GM12878 (cell line): ENCODE results near the gene SYCP3. TPM values are rescaled to one million over a fixed set of nuclear protein-coding genes. Genes with fewer than 3 reads are reported as not detected.

Experiments used
- ATAC-seq: fragments of 200-7000 bp; cut with Tn5 transposase; 3 replicates; pipeline ENCODE4 v1.9.1; 2020; ENCODE audit warnings: mild to moderate bottlenecking, moderate library complexity
- BruUV-seq: library from RNA; stranded (reverse); fragments of 400-500 nt; replicated peaks from 2 replicates; lab custom pipeline; 2021; lab: Mats Ljungman, UMichigan
- CTCF ChIA-PET: fragments of 300-600 bp; sonication (Branson Sonifier 250); formaldehyde crosslinking; extraction: SDS; loops from one replicate; lab custom pipeline; 2021; ENCODE audit warnings: inconsistent platforms; lab: Yijun Ruan, JAX
- POLR2A ChIA-PET: fragments of 350-600 bp; formaldehyde crosslinking; extraction: SDS; loops from one replicate; lab custom pipeline; 2021; ENCODE audit warnings: inconsistent platforms; lab: Charles Lee
- RAD21 ChIA-PET: fragments of 300-600 bp; sonication (Branson Sonifier 250); formaldehyde crosslinking; loops from one replicate; lab custom pipeline; 2023; ENCODE audit warnings: antibody characterized with exemption; ENCODE audit not compliant: unreplicated experiment; lab: Charles Lee
- SMC1A ChIA-PET: fragments of 300-600 bp; sonication (Branson Sonifier 250); formaldehyde crosslinking; loops from one replicate; lab custom pipeline; 2023; ENCODE audit not compliant: unreplicated experiment, uncharacterized antibody; lab: Charles Lee
- DNase-seq: peaks from one replicate; pipeline ENCODE4 v3.0.0-alpha.2; 2011; ENCODE audit warnings: low read depth, low spot score
- FAIRE-seq: peaks from 3 replicates; lab custom pipeline; 2011; peaks lifted over from hg19 to GRCh38; lab: Jason Lieb, UNC
- H2AFZ ChIP-seq: 2 replicates; pipeline ENCODE4 v1.6.0; 2011; ENCODE audit warnings: low read depth, low read length, control low read depth; ENCODE audit not compliant: control insufficient read depth
- H3K27ac ChIP-seq: 2 replicates; pipeline ENCODE4 v1.5.1; 2011; ENCODE audit warnings: control low read depth; ENCODE audit not compliant: control insufficient read depth, insufficient read depth
- H3K27me3 ChIP-seq, 2 experiments: replicated peaks in 1 of 2; 2 replicates each; pipeline versions ENCODE4 v1.6.0 to v1.6.1; 2011; ENCODE audit warnings: low read length in 1 of 2; ENCODE audit not compliant: control insufficient read depth in 2 of 2, insufficient read depth in 2 of 2
- H3K36me3 ChIP-seq, 2 experiments: 2 replicates each; pipeline ENCODE4 v1.5.1; 2011; ENCODE audit warnings: low read length in 1 of 2; ENCODE audit not compliant: control insufficient read depth in 2 of 2, insufficient read depth in 2 of 2
- H3K4me1 ChIP-seq: 2 replicates; pipeline ENCODE4 v1.6.1; 2011; ENCODE audit warnings: mild to moderate bottlenecking, low read length, moderate library complexity, mixed read lengths; ENCODE audit not compliant: control insufficient read depth, insufficient read depth
- H3K4me2 ChIP-seq: 2 replicates; pipeline ENCODE4 v1.6.0; 2011; ENCODE audit warnings: control low read depth; ENCODE audit not compliant: control insufficient read depth, insufficient read depth
- H3K4me3 ChIP-seq: fragments of 200-600 bp; sonication (generic); 2 replicates; pipeline ENCODE4 v1.5.1; 2016
- H3K79me2 ChIP-seq: 2 replicates; pipeline ENCODE4 v1.6.0; 2011; ENCODE audit warnings: low read length; ENCODE audit not compliant: control insufficient read depth, insufficient read depth
- H3K9ac ChIP-seq: 2 replicates; pipeline ENCODE4 v1.8.0; 2011; ENCODE audit warnings: low read length, control low read depth, mixed read lengths; ENCODE audit not compliant: control insufficient read depth, insufficient read depth
- H3K9me3 ChIP-seq: replicated peaks from 3 replicates; pipeline ENCODE4 v1.5.1; 2011; ENCODE audit warnings: mild to moderate bottlenecking, low read length; ENCODE audit not compliant: control insufficient read depth, insufficient read depth
- H4K20me1 ChIP-seq: 2 replicates; pipeline ENCODE4 v1.6.0; 2011; ENCODE audit not compliant: control insufficient read depth, insufficient read depth
- BRCA1 ChIP-seq: IDR thresholded peaks from 2 replicates; pipeline ENCODE4 v1.6.1; 2011; ENCODE audit warnings: low read depth, low read length, improper control_type of control experiment
- CEBPB ChIP-seq, 2 experiments: fragments of 150-350 bp in 1 of 2; IDR thresholded peaks; 2 replicates each; pipeline ENCODE4 v1.6.1; 2012 to 2014; ENCODE audit warnings: low read depth in 2 of 2, low read length in 2 of 2, borderline replicate concordance in 1 of 2, inconsistent platforms in 1 of 2
- FOXM1 ChIP-seq: IDR thresholded peaks from 2 replicates; pipeline ENCODE4 v1.6.1; 2012; ENCODE audit warnings: low read depth, mild to moderate bottlenecking, inconsistent platforms, low read length, moderate library complexity
- MEF2B ChIP-seq: fragments of 450-650 bp; IDR thresholded peaks from 2 replicates; pipeline ENCODE4 v1.6.1; 2018; ENCODE audit warnings: mild to moderate bottlenecking, moderate library complexity; ENCODE audit not compliant: partially characterized antibody, poor library complexity, severe bottlenecking
- RBBP5 ChIP-seq: fragments of 200-600 bp; sonication (generic); conservative IDR thresholded peaks from 2 replicates; pipeline ENCODE4 v1.6.1; 2016
- TCF3 ChIP-seq: IDR thresholded peaks from 2 replicates; pipeline ENCODE4 v1.6.1; 2012; ENCODE audit warnings: low read depth, mild to moderate bottlenecking, low read length, borderline replicate concordance; ENCODE audit not compliant: insufficient read depth
- ZBTB11 ChIP-seq: fragments of 450-650 bp; formaldehyde crosslinking; IDR thresholded peaks from 2 replicates; pipeline ENCODE4 v1.5.0; 2022; ENCODE audit warnings: mild to moderate bottlenecking, missing genetic modification characterization
- ZBTB40 ChIP-seq: fragments of 450-650 bp; IDR thresholded peaks from 2 replicates; pipeline ENCODE4 v1.6.1; 2016; ENCODE audit warnings: mild to moderate bottlenecking, moderate library complexity, borderline replicate concordance
- WGBS: methylation state at CpG from one replicate; pipeline ENCODE4 v1.1.6; 2016; ENCODE audit warnings: low lambda C conversion rate; ENCODE audit not compliant: insufficient replicate concordance, insufficient coverage; ENCODE audit errors: missing lambda C conversion rate; 5-methylcytosine and 5-hydroxymethylcytosine counted together
- in situ Hi-C: fragments of 300-500 bp; cut with MboI; formaldehyde crosslinking; loops from 9 replicates; pipeline ENCODE4 v1.14.3; 2018; ENCODE audit warnings: mixed read lengths
- intact Hi-C: fragments of 100-400 bp; cut with micrococcal nuclease; formaldehyde crosslinking; loops from one replicate; pipeline ENCODE4 v1.14.2; 2022; ENCODE audit not compliant: unreplicated experiment
- polyA plus RNA-seq, 11 experiments: library from polyadenylated mRNA; depleted of rRNA in 4 of 11; unstranded in 6 of 11; stranded (reverse) in 5 of 11; fragments of >200 nt; fragmentation: Nextera tagmentation in 4 of 11; fragmentation: Illumina TruSeq in 1 of 11; extraction: Ambion mirVana in 4 of 11; extraction: Trizol in 1 of 11; gene quantifications; 1 replicate in 1 of 11; 2 replicates in 10 of 11; pipeline versions ENCODE4 v1.2.1 to v1.2.3, GENCODE V29; 2011 to 2016; ENCODE audit warnings: inconsistent platforms in 2 of 11, missing spikeins in 2 of 11, low read depth in 1 of 11
- total RNA-seq, 4 experiments: library from RNA; depleted of rRNA in 3 of 4; stranded (reverse); fragments of >200 nt in 3 of 4; fragmentation: Illumina TruSeq in 1 of 4; extraction: Trizol in 1 of 4; gene quantifications; 2 replicates each; pipeline versions ENCODE4 v1.2.1 to v1.2.3, GENCODE V29; 2013 to 2021
- TF ChIP-seq, protein P1 (sequence below): fragments of 450-650 bp; IDR thresholded peaks from 2 replicates; pipeline ENCODE4 v1.6.1; 2018; ENCODE audit warnings: borderline replicate concordance, mild to moderate bottlenecking; ENCODE audit not compliant: partially characterized antibody

The SYCP3 gene
- total and polyA plus RNA-seq, 10 of the 15 experiments (the other 5 are each of a cell fraction or from before 2014, with no cell fraction given): 0.08 to 0.58 (median 0.21) TPM

- Histone ChIP-seq H3K27me3 (no peaks in the 10 kb centered on the region), H4K20me1 (no peaks in the 10 kb centered on the region), H3K4me1 (no peaks in the 10 kb centered on the region), H3K27ac (no peak overlapping the region), H3K36me3 (peaks cover 0 to 13% of the 10 kb centered on the region in 2 experiments; a peak in 3 of 4 replicates), H2AFZ (no peak overlapping the region), H3K9ac (no peak overlapping the region), H3K9me3 (no peaks in the 10 kb centered on the region), H3K4me2 (no peak overlapping the region), H3K79me2 (no peaks in the 10 kb centered on the region), H3K4me3 (no peak overlapping the region)
- BruUV-seq: no TSS peak
- FAIRE-seq (no peak), DNase-seq (no peak), ATAC-seq (no peak)
- CTCF ChIA-PET: interaction anchor here (0.5 to 4.3 kb wide), 11 partner anchors 10 to 347 kb away, joined by 3 to 34 read pairs (median 4); partner anchors contain the start of gene GNPTAB
- in situ Hi-C loops (loop anchor here (5.0 kb wide), 1 partner anchor 349 kb away; no protein-coding TSS in a partner anchor), intact Hi-C loops (no loop called here)
- SMC1A ChIA-PET: interaction anchor here (1.0 to 2.3 kb wide), 3 partner anchors 9 to 62 kb away, joined by 3 to 10 read pairs (median 5); no protein-coding TSS in a partner anchor
- POLR2A ChIA-PET: no interaction called here
- RAD21 ChIA-PET: interaction anchor here (0.6 to 2.7 kb wide), 5 partner anchors 12 to 347 kb away, joined by 3 to 12 read pairs (median 6); no protein-coding TSS in a partner anchor
- 85% methylated on average over 5 of the region's 5 CpGs for WGBS
- TF ChIP-seq FOXM1: no peak
- TF ChIP-seq MEF2B: no peak
- no peak for TF ChIP-seq CEBPB (IDR thresholded peaks at IDR 0.05; ENCODE audit: borderline replicate concordance in 1 of 2, low read depth in 2 of 2, low read length in 2 of 2)
- TF ChIP-seq, protein P1, sequence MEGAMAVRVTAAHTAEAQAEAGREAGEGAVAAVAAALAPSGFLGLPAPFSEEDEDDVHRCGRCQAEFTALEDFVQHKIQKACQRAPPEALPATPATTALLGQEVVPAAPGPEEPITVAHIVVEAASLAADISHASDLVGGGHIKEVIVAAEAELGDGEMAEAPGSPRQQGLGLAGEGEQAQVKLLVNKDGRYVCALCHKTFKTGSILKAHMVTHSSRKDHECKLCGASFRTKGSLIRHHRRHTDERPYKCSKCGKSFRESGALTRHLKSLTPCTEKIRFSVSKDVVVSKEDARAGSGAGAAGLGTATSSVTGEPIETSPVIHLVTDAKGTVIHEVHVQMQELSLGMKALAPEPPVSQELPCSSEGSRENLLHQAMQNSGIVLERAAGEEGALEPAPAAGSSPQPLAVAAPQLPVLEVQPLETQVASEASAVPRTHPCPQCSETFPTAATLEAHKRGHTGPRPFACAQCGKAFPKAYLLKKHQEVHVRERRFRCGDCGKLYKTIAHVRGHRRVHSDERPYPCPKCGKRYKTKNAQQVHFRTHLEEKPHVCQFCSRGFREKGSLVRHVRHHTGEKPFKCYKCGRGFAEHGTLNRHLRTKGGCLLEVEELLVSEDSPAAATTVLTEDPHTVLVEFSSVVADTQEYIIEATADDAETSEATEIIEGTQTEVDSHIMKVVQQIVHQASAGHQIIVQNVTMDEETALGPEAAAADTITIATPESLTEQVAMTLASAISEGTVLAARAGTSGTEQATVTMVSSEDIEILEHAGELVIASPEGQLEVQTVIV: no peak
- no peak for TF ChIP-seq ZBTB11 (CRISPR knock-in tag)
- TF ChIP-seq ZBTB40: no peak
- TF ChIP-seq TCF3: no peak
- TF ChIP-seq BRCA1: no peak
- no peak for TF ChIP-seq RBBP5
Measured at GRCh38 chr12:101761350-101761749, 22.1 kb upstream of the SYCP3 start.
